ENCODE measurements around the gene KCTD15.

The KCTD15 gene

DNA sequence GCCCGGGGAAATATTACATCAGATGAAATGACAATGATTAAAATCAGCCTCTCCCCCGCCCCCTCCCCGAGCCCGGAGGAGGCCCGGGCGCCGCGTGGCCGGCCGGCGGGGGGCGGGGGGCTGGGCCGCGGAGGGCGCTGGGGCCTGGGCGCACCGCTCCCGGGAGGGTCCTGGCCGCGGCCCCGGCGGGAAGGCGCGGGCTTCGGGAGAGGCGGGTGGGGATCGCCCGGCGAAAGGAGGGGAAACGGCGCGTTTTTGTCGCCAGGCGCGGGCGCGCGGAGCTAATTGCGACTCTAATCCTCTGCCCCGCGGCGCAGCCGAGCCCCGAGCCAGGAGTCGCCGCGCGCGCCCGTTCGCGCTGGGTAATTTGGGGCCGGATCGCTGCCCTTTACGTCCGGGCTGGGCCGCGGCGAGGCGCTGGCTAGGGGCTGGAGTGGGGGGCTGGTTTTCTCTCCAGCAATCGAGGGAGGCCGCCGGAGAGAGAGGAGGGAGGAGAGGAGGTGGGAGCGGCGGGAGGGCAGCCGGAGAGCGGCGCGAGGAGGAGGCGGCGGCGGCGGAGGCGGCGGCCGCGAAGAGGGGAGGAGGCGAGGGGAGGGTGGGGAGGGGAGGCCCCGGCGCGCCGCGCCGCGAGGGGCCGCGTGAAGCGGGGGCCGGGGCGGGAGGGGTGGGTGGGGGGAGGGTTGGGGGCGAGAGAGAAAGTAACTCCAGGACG lies at the start of gene KCTD15:
Gene KCTD15, plus strand, starts transcription at position 707 of the 712 bp plus-strand sequence. CDS start 3,585 bp downstream, outside the sequence.
- peak; percentile 45 to 63 for DNase-seq

DNA sequence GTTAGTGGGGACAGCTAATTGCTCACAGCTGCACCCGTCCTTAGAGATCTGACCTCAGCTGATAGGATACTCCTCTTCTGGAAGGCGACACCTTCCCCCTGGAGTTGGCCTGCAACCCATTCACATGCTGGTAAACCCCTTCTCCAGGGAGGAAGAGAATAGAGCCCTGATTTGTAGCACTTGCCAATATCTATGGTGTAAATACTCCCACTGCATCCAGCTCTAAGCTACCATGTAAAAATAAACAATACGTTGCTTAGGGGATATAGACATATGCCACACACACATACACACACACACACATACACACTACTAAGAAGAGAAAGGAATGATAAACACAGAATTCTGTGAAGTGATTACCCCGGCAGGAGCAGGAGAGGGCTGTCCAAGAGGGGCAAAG lies 49.4 kb upstream of the KCTD15 start:
- DNase-seq: no peak

DNA sequence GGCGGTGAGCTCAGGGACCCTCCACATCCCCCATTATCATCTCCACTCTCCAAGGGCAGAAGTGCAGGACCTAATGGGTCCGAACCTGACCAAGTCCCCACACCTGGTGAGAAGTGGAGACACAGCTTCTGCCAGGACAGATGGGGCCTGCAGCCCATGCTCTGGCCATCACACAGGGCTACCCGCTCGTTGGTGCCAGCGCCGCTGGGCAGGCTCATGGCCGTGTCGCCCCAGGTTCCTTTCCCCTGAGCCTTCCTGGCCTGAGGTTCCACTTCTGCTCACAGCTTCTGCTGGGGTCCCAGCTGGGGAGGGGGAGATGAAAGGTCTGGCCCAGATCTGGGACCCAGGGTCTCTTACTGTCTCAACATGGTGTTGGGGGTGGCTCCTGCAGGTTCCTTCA lies 48.4 kb upstream of the KCTD15 start:
- DNase-seq: no peak

DNA sequence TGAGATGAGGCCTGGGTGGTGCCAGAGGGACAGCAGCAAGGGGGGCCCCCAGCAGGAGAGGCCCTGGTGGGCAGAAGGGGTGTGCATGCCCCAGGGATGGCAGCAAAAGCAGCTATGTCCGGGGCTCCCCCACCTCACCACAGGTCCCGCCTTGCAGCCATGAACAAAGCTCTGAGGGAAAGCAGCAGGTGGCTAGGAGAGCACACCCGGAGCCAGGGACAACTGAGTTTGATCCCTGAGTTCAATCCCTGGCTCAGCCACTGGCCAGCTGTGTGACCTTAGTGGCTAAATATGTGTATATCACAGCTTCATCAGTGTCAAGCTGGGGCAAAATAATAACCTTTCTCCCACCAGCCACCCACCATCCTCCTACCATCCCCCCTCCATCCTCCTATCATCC lies 47.7 kb upstream of the KCTD15 start:
- DNase-seq: no peak

- DNase-seq: no peak
Measured at GRCh38 chr19:33749619-33750175, 47.0 kb upstream of the KCTD15 start.

DNA sequence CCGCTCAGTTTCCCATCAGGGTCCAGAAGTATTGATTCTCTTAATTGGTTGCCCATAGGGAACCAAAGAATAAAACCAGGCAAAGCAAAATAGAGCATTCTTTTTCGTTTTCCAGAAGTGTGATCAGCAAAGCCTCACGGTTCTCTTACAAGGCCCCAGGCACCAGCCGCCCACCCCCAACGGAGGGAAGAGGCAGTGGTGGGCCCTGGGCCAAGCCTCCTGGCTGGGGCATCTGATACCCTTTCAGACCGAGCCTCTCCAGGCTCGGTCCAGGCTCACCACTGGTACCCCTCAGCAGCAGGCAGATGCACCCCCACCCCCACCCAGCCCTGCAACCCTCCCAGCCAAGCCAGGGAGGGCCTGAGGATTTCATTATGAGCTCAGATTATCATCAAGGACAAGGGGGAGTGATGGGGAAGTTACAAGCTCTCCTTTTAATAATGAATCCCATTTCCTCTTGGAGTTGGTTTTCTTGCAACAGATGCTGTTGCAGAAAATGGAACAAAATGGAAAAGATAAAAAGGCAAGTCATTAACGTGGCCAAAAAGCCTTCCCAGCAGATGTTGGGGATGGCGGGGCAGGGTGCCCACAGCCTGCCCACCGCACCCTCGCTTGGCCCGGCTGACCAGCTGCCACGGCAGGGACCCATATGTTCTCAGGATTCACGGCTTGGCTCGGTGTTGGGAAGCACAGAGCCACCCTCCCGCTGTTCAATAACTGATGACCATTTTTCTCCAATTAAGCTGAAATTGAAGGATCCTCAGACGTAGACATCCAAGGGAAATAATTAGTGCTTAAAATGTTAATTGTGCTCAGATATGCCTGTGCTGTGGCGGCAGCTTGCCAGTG lies 45.9 kb upstream of the KCTD15 start:
- peak; percentile 94 for DNase-seq

- no peak for DNase-seq
Measured at GRCh38 chr19:33751436-33751770, 45.3 kb upstream of the KCTD15 start.

GRCh38 chr19:33752018-33752800 lies 44.5 kb upstream of the KCTD15 start:
- DNase-seq: peak; percentile 51 to 78

DNA sequence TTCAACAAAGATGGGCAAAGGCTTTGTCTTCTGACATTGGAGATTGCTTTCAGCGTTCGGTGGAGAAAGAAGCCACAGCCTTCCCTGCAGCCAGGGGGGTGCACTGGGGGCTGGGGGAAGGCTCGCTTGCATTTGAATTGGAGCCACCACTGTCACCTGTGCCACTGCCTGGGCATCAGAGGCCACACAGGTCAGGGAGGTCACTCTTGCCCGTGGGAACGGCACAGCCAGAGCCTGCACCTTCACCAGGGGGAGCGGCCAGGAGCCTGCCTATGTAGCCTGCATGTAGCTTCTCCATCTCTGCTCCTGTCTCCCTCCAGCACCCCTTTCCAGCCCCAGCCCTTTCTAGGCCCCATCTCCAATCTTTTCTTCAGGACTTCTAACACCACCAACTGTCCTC lies 43.7 kb upstream of the KCTD15 start:
- no peak for DNase-seq

- no peak for DNase-seq
Measured at GRCh38 chr19:33754361-33754760, 42.3 kb upstream of the KCTD15 start.

- DNase-seq: no peak
Measured at GRCh38 chr19:33755099-33756035, 41.3 kb upstream of the KCTD15 start.

DNA sequence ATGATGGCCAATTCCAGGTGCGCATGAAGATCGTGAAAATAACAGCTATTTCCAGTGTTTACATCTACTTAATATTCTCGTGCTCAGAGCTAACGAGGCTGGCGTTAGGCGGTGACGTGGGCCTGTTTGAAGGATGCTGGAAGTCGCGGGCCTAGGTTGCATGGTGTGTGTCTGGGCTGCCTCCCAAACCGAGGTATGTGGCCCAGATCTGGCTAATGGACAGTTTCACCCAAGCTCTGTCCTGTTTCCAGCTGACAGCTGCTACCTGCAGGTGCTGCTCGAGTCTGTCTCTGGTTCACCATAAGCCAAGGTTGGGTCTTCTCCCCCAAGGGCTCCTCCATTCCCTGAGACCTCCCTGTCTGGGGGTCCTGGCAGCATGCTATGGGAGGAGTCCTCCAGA lies 40.5 kb upstream of the KCTD15 start:
- no peak for DNase-seq

DNA sequence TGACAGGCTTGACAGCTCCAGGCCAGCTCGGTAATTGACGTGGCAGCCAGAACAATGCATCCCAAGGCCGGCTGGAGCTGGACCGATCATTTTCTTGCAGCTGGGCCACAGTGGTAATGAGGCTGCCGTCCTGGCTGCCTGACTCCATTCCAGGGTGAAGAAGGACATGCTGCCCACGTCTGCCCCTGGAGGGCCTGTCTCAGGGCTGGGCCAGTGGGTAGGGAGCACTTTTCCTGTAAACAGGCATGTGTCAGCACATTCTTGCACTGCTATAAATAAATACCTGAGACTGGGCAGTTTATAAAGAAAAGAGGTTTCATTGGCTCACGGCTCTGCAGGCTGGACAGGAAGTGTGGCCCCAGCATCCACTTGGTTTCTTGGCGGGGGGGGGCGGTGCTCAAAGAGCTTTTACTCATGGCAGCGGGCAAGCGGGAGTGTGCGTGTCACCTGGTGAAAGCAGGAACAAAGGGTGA lies 38.1 kb upstream of the KCTD15 start:
- DNase-seq: no peak

GRCh38 chr19:33759356-33759755 lies 37.3 kb upstream of the KCTD15 start:
- DNase-seq: no peak

DNA sequence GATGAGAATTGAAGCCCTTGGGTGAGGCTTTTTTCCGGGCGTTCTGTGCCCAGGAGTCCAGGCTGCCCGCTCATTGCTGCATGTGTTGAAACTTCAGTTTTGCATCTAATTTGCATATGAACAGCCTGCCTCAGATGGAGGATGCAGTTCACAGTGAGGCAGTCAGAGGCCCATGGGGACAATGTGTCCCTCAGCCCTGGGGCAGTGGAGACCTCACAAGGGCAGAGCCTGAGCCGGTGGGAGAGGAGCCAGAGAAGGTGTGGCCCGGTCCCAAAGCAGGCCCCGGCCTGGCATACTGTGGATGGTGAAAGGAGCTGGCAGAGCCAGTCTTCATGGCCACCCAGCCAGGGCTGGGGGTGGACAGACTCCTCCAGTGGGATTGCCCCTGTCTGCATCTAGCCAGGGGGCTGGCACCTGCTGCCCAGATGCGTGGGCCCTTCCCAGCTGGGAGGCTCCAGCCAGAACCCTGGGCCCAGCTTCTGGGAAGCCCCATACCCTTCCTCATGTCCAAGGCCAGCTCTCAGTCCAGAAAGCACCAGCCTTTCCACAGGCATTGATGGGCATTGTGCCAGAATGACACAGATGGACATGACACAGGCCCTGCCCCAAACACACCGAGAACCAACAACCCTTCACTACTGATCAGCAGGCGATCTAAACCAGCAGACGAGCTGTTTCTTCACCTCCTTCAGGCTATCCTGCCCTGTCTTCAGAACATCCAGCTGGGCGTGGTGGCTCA lies 32.9 kb upstream of the KCTD15 start:
- peak; percentile 26 to 71 for DNase-seq

DNA sequence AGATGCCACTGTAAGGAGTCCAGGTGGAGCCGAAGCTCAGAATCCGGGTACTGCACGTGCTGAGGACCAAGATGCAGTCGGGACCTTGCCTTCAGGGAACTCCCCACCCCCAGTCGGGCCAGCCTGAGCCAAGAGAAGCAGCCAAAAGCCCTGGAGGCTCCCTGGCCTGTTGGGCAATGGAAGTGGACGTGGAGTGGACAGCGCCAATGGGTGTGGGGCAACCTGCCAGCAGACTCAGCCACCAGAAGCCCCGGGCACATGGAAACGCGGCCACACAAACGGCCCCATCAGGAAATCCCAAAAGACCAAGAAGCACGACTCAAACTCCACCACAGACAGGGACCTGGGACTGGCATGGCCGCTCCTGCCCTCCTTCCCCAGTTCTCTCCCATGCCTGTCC lies 30.0 kb upstream of the KCTD15 start:
- DNase-seq: no peak

- no peak for DNase-seq
Measured at GRCh38 chr19:33767898-33768413, 28.7 kb upstream of the KCTD15 start.

DNA sequence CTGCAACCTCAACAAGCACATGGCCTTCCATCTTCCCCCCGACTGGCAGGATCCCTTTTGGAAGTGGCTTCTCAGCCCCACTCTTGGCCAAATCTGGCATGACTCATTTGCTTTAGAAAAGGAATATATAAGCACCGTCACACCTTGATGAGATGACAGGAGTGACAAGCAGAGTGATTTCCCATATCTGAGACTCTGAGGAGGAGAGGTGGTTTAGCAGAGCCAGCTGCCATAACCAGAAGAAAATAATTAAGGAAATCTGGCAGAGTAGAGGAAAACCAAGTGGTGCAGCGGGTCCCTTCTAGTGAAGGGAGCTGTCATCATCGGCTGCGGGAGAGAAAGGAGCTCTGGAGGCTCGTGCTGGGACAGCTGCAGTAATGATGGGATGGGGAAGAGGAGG lies 27.5 kb upstream of the KCTD15 start:
- no peak for DNase-seq

DNA sequence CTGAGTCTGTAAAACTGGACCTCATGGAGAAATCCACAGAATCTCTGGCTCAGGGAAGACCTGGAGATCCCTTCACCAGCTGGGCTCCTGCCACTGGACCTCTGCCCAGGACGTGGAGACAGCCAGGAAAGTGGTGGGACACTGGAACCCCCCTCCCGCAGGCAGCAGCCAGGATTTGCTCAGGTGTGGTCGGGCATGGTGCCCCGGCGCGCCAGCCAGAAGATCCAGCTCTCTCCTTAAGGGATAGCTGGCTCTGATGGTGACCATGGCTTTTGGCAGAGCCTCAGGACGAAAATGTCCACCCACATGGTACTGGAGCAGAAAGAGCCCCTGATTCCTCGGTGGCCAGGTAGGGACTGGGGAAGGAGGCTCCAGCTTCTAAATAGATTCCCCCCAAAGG lies 26.6 kb upstream of the KCTD15 start:
- DNase-seq: no peak

GRCh38 chr19:33771384-33772101 lies 25.1 kb upstream of the KCTD15 start:
- peak; percentile 58 to 83 for DNase-seq
